Prostate gland (tissue), 2 donors: ENCODE measurements around the gene GUCD1. TPM values are rescaled to one million over a fixed set of nuclear protein-coding genes. Genes with fewer than 3 reads are reported as not detected.

ENCODE experiments used
- DNase-seq: peaks from one replicate; pipeline ENCODE4 v3.0.0-alpha.2; 2019; ENCODE audit warnings: low spot score
- H3K27ac ChIP-seq, 2 donors: fragments of 200-600 bp; sonication (generic); 2 replicates each; pipeline ENCODE4 v1.5.1; 2017 to 2019
- H3K27me3 ChIP-seq: fragments of 200-600 bp; sonication (generic); replicated peaks from 2 replicates; pipeline ENCODE4 v1.5.1; 2019; ENCODE audit not compliant: insufficient read depth
- H3K36me3 ChIP-seq, 2 donors: fragments of 200-600 bp; sonication (generic); 1 replicate in 1 of 2; 2 replicates in 1 of 2; pipeline versions ENCODE4 v1.5.1 to v1.8.1; 2017 to 2019
- H3K4me1 ChIP-seq: fragments of 200-600 bp; sonication (generic); replicated peaks from 2 replicates; pipeline ENCODE4 v1.5.1; 2019
- H3K4me3 ChIP-seq, 2 donors: fragments of 200-600 bp; sonication (generic); 2 replicates each; pipeline ENCODE4 v1.5.1; 2017 to 2019
- H3K9me3 ChIP-seq: fragments of 200-600 bp; sonication (generic); 2 replicates; pipeline ENCODE4 v1.5.1; 2017
- CTCF ChIP-seq, 4 experiments: fragments of 200-600 bp in 2 of 4; fragments of 450-650 bp in 2 of 4; sonication (generic) in 2 of 4; IDR thresholded peaks; 1 replicate in 3 of 4; 2 replicates in 1 of 4; pipeline ENCODE4 v1.5.1; 2016 to 2019; ENCODE audit warnings: antibody characterized with exemption in 4 of 4, mild to moderate bottlenecking in 2 of 4, moderate library complexity in 2 of 4
- POLR2A ChIP-seq: fragments of 450-650 bp; IDR thresholded peaks from one replicate; pipeline ENCODE4 v1.6.1; 2016; ENCODE audit warnings: antibody characterized with exemption, mild to moderate bottlenecking
- POLR2AphosphoS5 ChIP-seq: sonication (generic); formaldehyde crosslinking; IDR thresholded peaks from one replicate; pipeline ENCODE4 v1.6.1; 2017; ENCODE audit warnings: antibody characterized with exemption
- whole genome bisulfite sequencing: methylation state at CpG from one replicate; pipeline ENCODE4 v1.1.5; 2018; 5-methylcytosine and 5-hydroxymethylcytosine counted together
- intact Hi-C: fragments of 100-400 bp; cut with DNase I; formaldehyde crosslinking; loops from one replicate; pipeline ENCODE4 v1.14.2; 2022
- total RNA-seq, 2 donors: library from RNA; depleted of rRNA; stranded (reverse); fragments of >200 nt; gene quantifications; one replicate each; pipeline ENCODE4 v1.1.0, GENCODE V29; 2016

Gene GUCD1
- total RNA-seq, 2 donors from 2014 or later, result 143 to 147 TPM

DNA sequence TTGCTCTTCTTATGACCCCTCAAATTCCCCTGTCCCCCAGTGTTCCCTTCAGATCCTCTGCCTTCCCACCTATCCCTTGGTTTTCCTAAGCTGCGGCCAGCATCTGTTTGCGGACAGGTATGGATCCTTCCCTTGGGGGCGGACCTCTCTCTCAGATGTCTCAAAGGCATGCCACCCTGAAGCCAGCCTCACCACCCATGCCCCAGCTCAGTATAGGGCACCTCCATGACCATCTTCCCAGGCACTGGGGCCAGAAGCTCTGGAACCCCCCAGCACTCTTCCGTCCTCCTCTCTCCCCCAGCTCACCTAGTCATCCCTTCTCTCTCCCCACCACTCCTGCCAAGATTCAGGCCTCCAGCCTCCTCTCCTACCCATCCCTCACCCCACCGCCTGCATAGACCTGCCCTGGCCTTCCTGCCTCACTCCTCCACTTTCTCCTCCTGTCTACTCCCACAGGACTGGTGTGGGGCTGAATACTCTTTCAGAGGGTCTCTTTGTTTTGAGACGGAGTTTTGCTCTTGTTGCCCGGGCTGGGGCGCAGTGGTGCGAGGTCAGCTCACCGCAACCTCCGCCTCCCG, 35.7 kb upstream of the GUCD1 start:
- Histone ChIP-seq H3K27me3 (no peaks in the 10 kb centered on the region), H3K4me3 (no peak overlapping the region), H3K9me3 (no peaks in the 10 kb centered on the region), H3K27ac (peak overlapping the region in 1 of 2 donors; percentile 86), H3K4me1 (peaks cover 37% of the 10 kb centered on the region), H3K36me3 (no peaks in the 10 kb centered on the region)
- TF ChIP-seq POLR2A (no peak), CTCF (IDR thresholded peaks at IDR 0.05) (no peak), POLR2AphosphoS5 (no peak)
- intact Hi-C loops, result no loop called here
- DNase-seq, result no peak
- WGBS, result 97% methylated on average over 12 of the region's 12 CpGs

DNA sequence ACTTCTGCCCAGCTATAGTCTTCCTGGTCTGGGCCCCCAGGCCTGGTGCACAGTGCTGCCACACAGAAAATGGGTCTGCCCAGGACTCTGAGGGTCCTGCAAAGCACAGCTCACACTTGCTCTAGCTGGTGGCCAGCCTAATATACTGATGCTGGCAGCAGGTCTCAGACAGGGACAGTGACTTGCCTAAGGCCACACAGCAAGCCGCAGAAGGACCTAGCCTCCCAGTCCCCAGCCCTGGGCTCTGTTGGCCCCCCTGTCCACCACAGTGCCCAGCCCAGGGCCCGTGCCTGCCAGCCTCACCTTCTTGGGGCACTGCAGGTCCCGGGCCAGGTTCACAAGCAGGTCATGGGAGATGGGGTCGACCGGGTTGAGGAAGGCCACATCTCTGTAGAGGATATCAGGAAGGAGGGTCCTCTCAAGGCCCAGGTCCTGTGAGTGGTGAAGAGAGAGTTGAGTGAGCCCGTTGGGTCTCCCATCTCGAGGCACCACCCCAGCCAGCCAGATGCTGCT, 34.6 kb upstream of the GUCD1 start:
- Histone ChIP-seq H3K9me3 (no peaks in the 10 kb centered on the region), H3K4me1 (peaks cover 36% of the 10 kb centered on the region), H3K4me3 (no peak overlapping the region), H3K27me3 (no peaks in the 10 kb centered on the region), H3K36me3 (no peaks in the 10 kb centered on the region), H3K27ac (peak overlapping the region in 1 of 2 donors; percentile 62)
- no peak for DNase-seq
- WGBS, result 92% methylated on average over 7 of the region's 7 CpGs
- TF ChIP-seq POLR2A (no peak), CTCF (IDR thresholded peaks at IDR 0.05) (no peak), POLR2AphosphoS5 (no peak)
- intact Hi-C loops, result no loop called here

- Histone ChIP-seq H3K4me1 (peaks cover 36% of the 10 kb centered on the region), H3K27ac (peak overlapping the region; percentile 7 to 62), H3K36me3 (no peaks in the 10 kb centered on the region), H3K4me3 (no peak overlapping the region), H3K9me3 (no peaks in the 10 kb centered on the region), H3K27me3 (no peaks in the 10 kb centered on the region)
- 83% methylated on average over 21 of the region's 21 CpGs for WGBS
- intact Hi-C loops, result no loop called here
- no peak for TF ChIP-seq CTCF (IDR thresholded peaks at IDR 0.05)
- DNase-seq, result no peak
Observed at GRCh38 chr22:24588757-24589481, 34.0 kb upstream of the GUCD1 start.

- intact Hi-C loops, result no loop called here
- DNase-seq, result peak; percentile 57
- Histone ChIP-seq H3K27me3 (no peaks in the 10 kb centered on the region), H3K4me3 (no peak overlapping the region), H3K36me3 (no peaks in the 10 kb centered on the region), H3K27ac (peak overlapping the region; percentile 7 to 62), H3K4me1 (peaks cover 37% of the 10 kb centered on the region), H3K9me3 (no peaks in the 10 kb centered on the region)
- 48% methylated on average over 12 of the region's 13 CpGs for WGBS
- TF ChIP-seq POLR2A (no peak), CTCF (IDR thresholded peaks at IDR 0.05) (no peak), POLR2AphosphoS5 (peak; percentile 51)
Observed at GRCh38 chr22:24588381-24588756, 33.4 kb upstream of the GUCD1 start.

DNA sequence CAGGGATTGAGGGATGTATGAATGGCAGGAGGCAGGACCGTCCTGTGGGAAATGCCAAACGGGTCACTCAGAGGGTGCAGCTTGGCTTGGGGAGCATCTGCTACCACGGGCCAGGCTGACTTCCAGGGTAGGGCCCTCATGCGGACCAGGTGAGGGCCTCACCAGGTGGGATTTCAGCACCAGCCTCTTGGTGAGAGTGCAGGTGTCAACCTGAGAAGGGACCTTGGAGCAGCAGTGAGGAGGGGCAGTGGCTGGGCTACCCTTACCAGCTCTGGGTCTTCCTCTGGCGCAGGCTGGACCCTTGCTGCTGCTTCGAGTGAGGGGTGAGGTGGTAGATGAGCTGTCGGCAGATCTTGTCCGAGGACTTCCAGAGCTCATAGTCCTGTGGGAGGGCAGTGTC, 33.0 kb upstream of the GUCD1 start:
- Histone ChIP-seq H3K4me3 (no peak overlapping the region), H3K9me3 (no peaks in the 10 kb centered on the region), H3K27ac (peak overlapping the region; percentile 7 to 62), H3K36me3 (no peaks in the 10 kb centered on the region), H3K4me1 (peaks cover 41% of the 10 kb centered on the region), H3K27me3 (no peaks in the 10 kb centered on the region)
- no peak for DNase-seq
- TF ChIP-seq POLR2A (no peak), CTCF (IDR thresholded peaks at IDR 0.05) (no peak), POLR2AphosphoS5 (no peak)
- intact Hi-C loops, result no loop called here
- WGBS, result 82% methylated on average over 8 of the region's 8 CpGs
